DOHH2 (cell line): ENCODE results near the gene NIT1.

Experiments used
- EZH2phosphoT487 ChIP-seq: fragments of 200-600 bp; sonication (generic); IDR thresholded peaks from 2 replicates; pipeline ENCODE4 v1.6.1; 2017; ENCODE audit warnings: borderline replicate concordance, mild to moderate bottlenecking, antibody characterized with exemption, low read length, moderate library complexity, mixed read lengths
- TF ChIP-seq, protein P1 (sequence below): fragments of 200-600 bp; sonication (generic); IDR thresholded peaks from one replicate; pipeline ENCODE4 v1.5.1; 2014; ENCODE audit warnings: antibody characterized with exemption, mild to moderate bottlenecking, low read depth, low read length; ENCODE audit not compliant: poor library complexity, severe bottlenecking

DNA sequence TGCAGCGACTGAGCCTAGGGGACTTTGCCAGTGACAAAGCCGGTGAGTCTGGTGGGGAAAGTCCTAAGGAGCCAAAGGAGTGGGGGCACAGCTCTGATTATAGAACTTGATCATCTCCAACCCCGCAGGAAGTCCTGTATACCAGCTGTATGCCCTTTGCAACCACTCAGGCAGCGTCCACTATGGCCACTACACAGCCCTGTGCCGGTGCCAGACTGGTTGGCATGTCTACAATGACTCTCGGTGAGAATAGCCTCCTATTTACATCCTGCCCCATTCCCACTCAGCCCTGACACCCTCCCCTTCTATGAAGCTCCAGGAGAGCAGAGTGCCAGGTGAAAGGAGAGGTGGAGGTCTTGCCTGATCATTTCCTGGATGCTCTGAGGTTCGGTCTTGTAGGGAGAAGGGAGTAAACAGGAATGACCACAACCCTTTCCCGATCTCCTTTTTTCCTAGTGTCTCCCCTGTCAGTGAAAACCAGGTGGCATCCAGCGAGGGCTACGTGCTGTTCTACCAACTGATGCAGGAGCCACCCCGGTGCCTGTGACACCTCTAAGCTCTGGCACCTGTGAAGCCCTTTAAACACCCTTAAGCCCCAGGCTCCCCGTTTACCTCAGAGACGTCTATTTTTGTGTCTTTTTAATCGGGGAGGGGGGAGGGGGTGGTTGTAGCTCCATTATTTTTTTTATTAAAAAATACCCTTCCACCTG is 47.2 kb downstream of the NIT1 start:
- TF ChIP-seq, protein P1, sequence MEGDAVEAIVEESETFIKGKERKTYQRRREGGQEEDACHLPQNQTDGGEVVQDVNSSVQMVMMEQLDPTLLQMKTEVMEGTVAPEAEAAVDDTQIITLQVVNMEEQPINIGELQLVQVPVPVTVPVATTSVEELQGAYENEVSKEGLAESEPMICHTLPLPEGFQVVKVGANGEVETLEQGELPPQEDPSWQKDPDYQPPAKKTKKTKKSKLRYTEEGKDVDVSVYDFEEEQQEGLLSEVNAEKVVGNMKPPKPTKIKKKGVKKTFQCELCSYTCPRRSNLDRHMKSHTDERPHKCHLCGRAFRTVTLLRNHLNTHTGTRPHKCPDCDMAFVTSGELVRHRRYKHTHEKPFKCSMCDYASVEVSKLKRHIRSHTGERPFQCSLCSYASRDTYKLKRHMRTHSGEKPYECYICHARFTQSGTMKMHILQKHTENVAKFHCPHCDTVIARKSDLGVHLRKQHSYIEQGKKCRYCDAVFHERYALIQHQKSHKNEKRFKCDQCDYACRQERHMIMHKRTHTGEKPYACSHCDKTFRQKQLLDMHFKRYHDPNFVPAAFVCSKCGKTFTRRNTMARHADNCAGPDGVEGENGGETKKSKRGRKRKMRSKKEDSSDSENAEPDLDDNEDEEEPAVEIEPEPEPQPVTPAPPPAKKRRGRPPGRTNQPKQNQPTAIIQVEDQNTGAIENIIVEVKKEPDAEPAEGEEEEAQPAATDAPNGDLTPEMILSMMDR, result no peak
- no peak for TF ChIP-seq EZH2phosphoT487
